ENCODE results near the gene KLHL2.

DNA sequence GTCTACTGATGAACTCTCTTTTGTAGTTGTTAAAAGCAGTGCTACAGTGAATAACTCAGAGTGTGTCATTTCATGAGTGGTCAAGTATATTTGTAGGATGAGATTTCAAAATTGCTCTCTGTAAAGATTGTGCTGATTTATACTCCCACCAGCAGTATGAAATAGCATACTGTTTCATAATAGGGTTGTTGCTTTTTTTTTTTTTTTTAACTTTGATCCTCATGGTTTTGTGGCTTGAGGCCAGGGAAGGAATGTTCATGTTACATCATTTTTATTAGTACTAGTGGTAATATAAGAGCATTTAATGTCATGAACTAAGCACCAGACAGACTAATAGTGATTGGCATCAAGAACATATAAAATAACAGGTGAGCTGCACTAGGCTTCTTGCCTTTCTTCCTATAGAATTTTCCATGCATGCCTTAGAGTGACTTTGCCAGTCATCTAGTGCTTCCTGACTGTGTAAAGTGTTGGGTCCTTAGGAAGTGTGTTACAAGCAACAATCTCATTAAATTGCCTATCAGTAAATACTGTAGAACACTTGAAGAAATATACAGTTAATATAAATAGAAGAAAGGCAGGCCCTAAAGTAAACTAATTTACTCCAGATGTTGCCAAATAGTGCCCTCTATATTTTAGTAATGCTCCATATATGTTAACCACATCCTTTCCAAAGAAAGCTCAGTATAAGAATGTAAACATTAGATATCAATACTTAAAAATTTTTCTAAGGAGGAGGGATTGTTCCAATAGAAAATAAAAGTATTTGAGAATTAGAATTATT is 81.5 kb downstream of the KLHL2 start:
- TF ChIP-seq L3MBTL2 (conservative IDR thresholded peaks at IDR 0.05): no peak
- TF ChIP-seq FOXA1 (IDR thresholded peaks at IDR 0.05): no peak
- TF ChIP-seq ELF4 (IDR thresholded peaks at IDR 0.05): no peak
- TF ChIP-seq, protein P1, sequence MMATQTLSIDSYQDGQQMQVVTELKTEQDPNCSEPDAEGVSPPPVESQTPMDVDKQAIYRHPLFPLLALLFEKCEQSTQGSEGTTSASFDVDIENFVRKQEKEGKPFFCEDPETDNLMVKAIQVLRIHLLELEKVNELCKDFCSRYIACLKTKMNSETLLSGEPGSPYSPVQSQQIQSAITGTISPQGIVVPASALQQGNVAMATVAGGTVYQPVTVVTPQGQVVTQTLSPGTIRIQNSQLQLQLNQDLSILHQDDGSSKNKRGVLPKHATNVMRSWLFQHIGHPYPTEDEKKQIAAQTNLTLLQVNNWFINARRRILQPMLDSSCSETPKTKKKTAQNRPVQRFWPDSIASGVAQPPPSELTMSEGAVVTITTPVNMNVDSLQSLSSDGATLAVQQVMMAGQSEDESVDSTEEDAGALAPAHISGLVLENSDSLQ (IDR thresholded peaks at IDR 0.05): no peak
- no peak for TF ChIP-seq FOXK2 (IDR thresholded peaks at IDR 0.05)
- TF ChIP-seq SP1 (IDR thresholded peaks at IDR 0.05): no peak
- no peak for TF ChIP-seq ARNT (IDR thresholded peaks at IDR 0.05)
- no peak for TF ChIP-seq NFRKB (IDR thresholded peaks at IDR 0.05)
- no peak for TF ChIP-seq FOXM1 (IDR thresholded peaks at IDR 0.05; ENCODE audit: borderline replicate concordance)
- no peak for TF ChIP-seq TARDBP (IDR thresholded peaks at IDR 0.05)
- TF ChIP-seq BHLHE40 (IDR thresholded peaks at IDR 0.05; ENCODE audit: borderline replicate concordance): no peak
- TF ChIP-seq ZNF384 (IDR thresholded peaks at IDR 0.05): peak; percentile 68
- no peak for TF ChIP-seq LEF1 (IDR thresholded peaks at IDR 0.05; ENCODE audit: borderline replicate concordance)
- TF ChIP-seq SUZ12 (IDR thresholded peaks at IDR 0.05): no peak

Data from HEK293T (cell line).